B cell (primary cell): ENCODE results near the gene XIRP2. TPM values are rescaled to one million over a fixed set of nuclear protein-coding genes. Genes with fewer than 3 reads are reported as not detected.

Experiments
- ATAC-seq: fragments of 200-7000 bp; cut with Tn5 transposase; one replicate; pipeline ENCODE4 v1.10.0; 2021; ENCODE audit warnings: low read depth, mild to moderate bottlenecking, moderate number of reproducible peaks, moderate library complexity
- CTCF ChIA-PET: fragments of 350-600 bp; sonication (Branson Sonifier 250); formaldehyde crosslinking; loops from one replicate; lab custom pipeline; 2021; ENCODE audit warnings: antibody characterized with exemption, inconsistent platforms; lab: Charles Lee
- POLR2A ChIA-PET: fragments of 350-600 bp; sonication (Branson Sonifier 250); formaldehyde crosslinking; loops from one replicate; lab custom pipeline; 2021; ENCODE audit warnings: antibody characterized with exemption; lab: Charles Lee
- DNase-seq: peaks from one replicate; pipeline ENCODE4 v3.0.0; 2013
- H2AFZ ChIP-seq: 2 replicates; pipeline ENCODE4 v1.6.1; 2012; ENCODE audit warnings: mild to moderate bottlenecking, low read depth, low read length; ENCODE audit not compliant: insufficient read depth, poor library complexity, severe bottlenecking
- H3K27ac ChIP-seq, 2 donors: 1 replicate in 1 of 2; 2 replicates in 1 of 2; pipeline ENCODE4 v1.5.1; 2012 to 2013; ENCODE audit warnings: low read length in 2 of 2, mild to moderate bottlenecking in 2 of 2, moderate library complexity in 1 of 2
- H3K27me3 ChIP-seq, 4 experiments: fragments of 200-600 bp in 1 of 4; sonication (generic) in 1 of 4; replicated peaks in 1 of 4; 1 replicate in 2 of 4; 2 replicates in 2 of 4; pipeline versions ENCODE4 v1.6.1 to v1.7.0; 2013 to 2016; ENCODE audit warnings: low read length in 3 of 4, mild to moderate bottlenecking in 2 of 4, mixed read lengths in 1 of 4, moderate library complexity in 1 of 4; ENCODE audit not compliant: insufficient read depth in 4 of 4, control insufficient read depth in 3 of 4; ENCODE audit errors: control extremely low read depth in 1 of 4
- H3K36me3 ChIP-seq, 2 experiments: replicated peaks in 1 of 2; 1 replicate in 1 of 2; 2 replicates in 1 of 2; pipeline versions ENCODE4 v1.6.1 to v1.7.1; 2013; ENCODE audit warnings: low read length in 1 of 2; ENCODE audit not compliant: insufficient read depth in 2 of 2, control insufficient read depth in 1 of 2; ENCODE audit errors: control extremely low read depth in 1 of 2, extremely low read depth in 1 of 2
- H3K4me1 ChIP-seq, 2 donors: fragments of 200-600 bp in 1 of 2; sonication (generic) in 1 of 2; 1 replicate in 1 of 2; 2 replicates in 1 of 2; pipeline versions ENCODE4 v1.5.1 to v1.6.1; 2013 to 2017; ENCODE audit warnings: low read length in 2 of 2; ENCODE audit not compliant: control insufficient read depth in 2 of 2, insufficient read depth in 2 of 2
- H3K4me2 ChIP-seq: replicated peaks from 2 replicates; pipeline ENCODE3; 2012; ENCODE audit warnings: mild to moderate bottlenecking, low read depth, low read length; ENCODE audit not compliant: poor library complexity, severe bottlenecking
- H3K4me3 ChIP-seq, 5 experiments: fragments of 200-600 bp in 1 of 5; sonication (generic) in 1 of 5; 1 replicate in 3 of 5; 2 replicates in 2 of 5; pipeline versions ENCODE4 v1.5.1 to v1.7.0; 2011 to 2016; ENCODE audit warnings: low read length in 4 of 5, mild to moderate bottlenecking in 4 of 5, low read depth in 2 of 5, control low read depth in 1 of 5, moderate library complexity in 1 of 5; ENCODE audit not compliant: insufficient read depth in 1 of 5; ENCODE audit errors: control extremely low read depth in 1 of 5, extremely low read depth in 1 of 5
- H3K79me2 ChIP-seq: fragments of 200-600 bp; sonication (generic); one replicate; pipeline ENCODE4 v1.6.0; 2016; ENCODE audit warnings: low read length; ENCODE audit not compliant: control insufficient read depth, insufficient read depth
- H3K9ac ChIP-seq: fragments of 200-600 bp; sonication (generic); 2 replicates; pipeline ENCODE4 v1.6.1; 2017; ENCODE audit warnings: mild to moderate bottlenecking, low read length, moderate library complexity
- H3K9me3 ChIP-seq, 3 donors: one replicate each; pipeline versions ENCODE4 v1.6.1 to v1.7.1; 2013; ENCODE audit warnings: low read length in 2 of 3; ENCODE audit not compliant: control insufficient read depth in 2 of 3, insufficient read depth in 1 of 3; ENCODE audit errors: control extremely low read depth in 1 of 3
- H4K20me1 ChIP-seq: 2 replicates; pipeline ENCODE4 v1.6.0; 2012; ENCODE audit warnings: mild to moderate bottlenecking, low read length; ENCODE audit not compliant: insufficient read depth, control insufficient read depth, poor library complexity, severe bottlenecking
- H3K27ac Mint-ChIP-seq: one replicate; pipeline ENCODE4 v1.8.0; 2021; ENCODE audit warnings: mixed read lengths
- H3K27me3 Mint-ChIP-seq: one replicate; pipeline ENCODE4 v1.8.0; 2021; ENCODE audit warnings: mixed read lengths
- H3K4me1 Mint-ChIP-seq: one replicate; pipeline ENCODE4 v1.8.0; 2021; ENCODE audit warnings: mixed read lengths
- H3K4me3 Mint-ChIP-seq: one replicate; pipeline ENCODE4 v1.8.0; 2021; ENCODE audit warnings: mixed read lengths
- H3K9me3 Mint-ChIP-seq: one replicate; pipeline ENCODE4 v1.8.0; 2022; ENCODE audit warnings: mixed read lengths; ENCODE audit not compliant: insufficient read depth
- EZH2 ChIP-seq: IDR thresholded peaks from 2 replicates; pipeline ENCODE4 v1.6.1; 2012; ENCODE audit warnings: borderline replicate concordance, low read depth, mild to moderate bottlenecking, moderate library complexity, low read length; ENCODE audit not compliant: insufficient read depth, poor library complexity, severe bottlenecking
- WGBS: methylation state at CpG from one replicate; pipeline ENCODE4 v1.1.5; 2013; ENCODE audit warnings: missing lambda C conversion rate; ENCODE audit not compliant: insufficient coverage; 5-methylcytosine and 5-hydroxymethylcytosine counted together
- intact Hi-C: fragments of 100-400 bp; cut with micrococcal nuclease; formaldehyde crosslinking; loops from one replicate; pipeline ENCODE4 v1.10.0; 2022
- polyA plus RNA-seq: library from polyadenylated mRNA; depleted of rRNA; stranded (reverse); fragments of >200 nt; gene quantifications from 2 replicates; pipeline ENCODE4 v1.2.3, GENCODE V29; 2012
- total RNA-seq, 2 donors: library from RNA; stranded (reverse); fragments of 120-200 nt in 1 of 2; gene quantifications; 1 replicate in 1 of 2; 2 replicates in 1 of 2; pipeline versions ENCODE4 v1.2.3 to v1.2.4, GENCODE V29; 2013 to 2022
- TF ChIP-seq, protein P1 (sequence below): fragments of 200-600 bp; IDR thresholded peaks from one replicate; pipeline ENCODE4 v1.8.0; 2022; ENCODE audit warnings: antibody characterized with exemption, mild to moderate bottlenecking

The XIRP2 gene
- total and polyA plus RNA-seq, 2 donors (not counting 1 experiment from before 2014, with no cell fraction given): not detected

DNA sequence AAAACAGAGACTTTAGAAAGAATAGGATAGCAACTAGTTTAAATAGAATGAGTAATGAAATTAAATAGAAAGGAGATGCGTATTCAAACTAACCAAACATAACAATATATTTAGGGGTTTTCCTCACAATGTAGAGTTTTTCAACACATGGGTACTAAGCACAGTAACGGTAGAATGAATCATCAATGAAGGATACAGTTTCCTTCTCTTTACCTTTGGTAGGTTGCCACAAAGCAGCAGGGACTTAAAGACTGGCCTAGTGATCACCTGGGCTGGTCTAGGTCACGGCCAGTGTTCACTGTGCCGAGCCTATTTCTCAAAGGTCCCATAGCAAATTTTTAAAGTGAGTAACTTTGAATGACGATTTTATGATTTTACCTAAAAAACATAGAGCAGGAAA is 311.7 kb downstream of the XIRP2 start:
- H3K4me2 ChIP-seq: no peak overlapping the region
- Mint-ChIP-seq H3K4me1 (no peaks in the 10 kb centered on the region), H3K9me3 (no peaks in the 10 kb centered on the region), H3K27me3 (no peaks in the 10 kb centered on the region), H3K4me3 (no peak overlapping the region), H3K27ac (no peak overlapping the region)
- no peak overlapping the region for H2AFZ ChIP-seq
- H4K20me1 ChIP-seq: no peaks in the 10 kb centered on the region
- POLR2A ChIA-PET: no interaction called here
- H3K79me2 ChIP-seq: no peaks in the 10 kb centered on the region
- no peak for DNase-seq
- no peaks in the 10 kb centered on the region for H3K27me3 ChIP-seq
- CTCF ChIA-PET: no interaction called here
- no peak overlapping the region for H3K27ac ChIP-seq
- H3K9me3 ChIP-seq: no peaks in the 10 kb centered on the region
- TF ChIP-seq, protein P1, sequence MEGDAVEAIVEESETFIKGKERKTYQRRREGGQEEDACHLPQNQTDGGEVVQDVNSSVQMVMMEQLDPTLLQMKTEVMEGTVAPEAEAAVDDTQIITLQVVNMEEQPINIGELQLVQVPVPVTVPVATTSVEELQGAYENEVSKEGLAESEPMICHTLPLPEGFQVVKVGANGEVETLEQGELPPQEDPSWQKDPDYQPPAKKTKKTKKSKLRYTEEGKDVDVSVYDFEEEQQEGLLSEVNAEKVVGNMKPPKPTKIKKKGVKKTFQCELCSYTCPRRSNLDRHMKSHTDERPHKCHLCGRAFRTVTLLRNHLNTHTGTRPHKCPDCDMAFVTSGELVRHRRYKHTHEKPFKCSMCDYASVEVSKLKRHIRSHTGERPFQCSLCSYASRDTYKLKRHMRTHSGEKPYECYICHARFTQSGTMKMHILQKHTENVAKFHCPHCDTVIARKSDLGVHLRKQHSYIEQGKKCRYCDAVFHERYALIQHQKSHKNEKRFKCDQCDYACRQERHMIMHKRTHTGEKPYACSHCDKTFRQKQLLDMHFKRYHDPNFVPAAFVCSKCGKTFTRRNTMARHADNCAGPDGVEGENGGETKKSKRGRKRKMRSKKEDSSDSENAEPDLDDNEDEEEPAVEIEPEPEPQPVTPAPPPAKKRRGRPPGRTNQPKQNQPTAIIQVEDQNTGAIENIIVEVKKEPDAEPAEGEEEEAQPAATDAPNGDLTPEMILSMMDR: no peak
- TF ChIP-seq EZH2: no peak
- no peak overlapping the region for H3K4me3 ChIP-seq
- no peak overlapping the region for H3K9ac ChIP-seq
- ATAC-seq: no peak
- intact Hi-C loops: no loop called here
- no peaks in the 10 kb centered on the region for H3K36me3 ChIP-seq
- 67% methylated on average over 1 of the region's 5 CpGs for WGBS
- H3K4me1 ChIP-seq: no peaks in the 10 kb centered on the region

- no peak for ATAC-seq
- POLR2A ChIA-PET: no interaction called here
- no peak overlapping the region for H3K4me3 Mint-ChIP-seq
Measured at GRCh38 chr2:167209784-167210183, 321.5 kb downstream of the XIRP2 start.

More at GRCh38 chr2:167209784-167210183, 321.5 kb downstream of the XIRP2 start:
- DNase-seq: no peak
- H2AFZ ChIP-seq: no peak overlapping the region
- H3K4me1 ChIP-seq: no peaks in the 10 kb centered on the region
- no peaks in the 10 kb centered on the region for H3K27me3 ChIP-seq
- Mint-ChIP-seq H3K27me3 (no peaks in the 10 kb centered on the region), H3K4me1 (no peaks in the 10 kb centered on the region), H3K9me3 (no peaks in the 10 kb centered on the region), H3K27ac (no peak overlapping the region)
- no peak overlapping the region for H3K27ac ChIP-seq
- H3K4me3 ChIP-seq: no peak overlapping the region
- TF ChIP-seq EZH2: no peak
- TF ChIP-seq, protein P1: no peak
- CTCF ChIA-PET: no interaction called here
- no peak overlapping the region for H3K9ac ChIP-seq
- H3K79me2 ChIP-seq: no peaks in the 10 kb centered on the region
- no peaks in the 10 kb centered on the region for H3K36me3 ChIP-seq
- no peaks in the 10 kb centered on the region for H4K20me1 ChIP-seq
- WGBS: no CpG with 5 or more reads among the region's 3 CpGs
- no peak overlapping the region for H3K4me2 ChIP-seq
- H3K9me3 ChIP-seq: no peaks in the 10 kb centered on the region
- intact Hi-C loops: no loop called here
